Fibroblast of lung (primary cell): ENCODE measurements around the gene CCDC57. TPM values are rescaled to one million over a fixed set of nuclear protein-coding genes. Genes with fewer than 3 reads are reported as not detected.

Experiments
- DNase-seq, 2 donors: peaks; one replicate each; pipeline versions ENCODE4 v3.0.0 to v3.0.0-alpha.2; 2010; ENCODE audit warnings: low read depth in 2 of 2
- H2AFZ ChIP-seq: 2 replicates; pipeline ENCODE4 v1.5.1; 2012; ENCODE audit warnings: low read length, control low read depth, inconsistent platforms
- H3K27ac ChIP-seq: 2 replicates; pipeline ENCODE4 v1.5.1; 2011; ENCODE audit warnings: low read length, control low read depth; ENCODE audit not compliant: insufficient read depth
- H3K27me3 ChIP-seq: 2 replicates; pipeline ENCODE4 v1.5.1; 2011; ENCODE audit warnings: mild to moderate bottlenecking, low read length; ENCODE audit not compliant: control insufficient read depth, insufficient read depth
- H3K36me3 ChIP-seq: 2 replicates; pipeline ENCODE4 v1.5.1; 2011; ENCODE audit warnings: low read length; ENCODE audit not compliant: control insufficient read depth, insufficient read depth
- H3K4me1 ChIP-seq: 2 replicates; pipeline ENCODE4 v1.5.1; 2011; ENCODE audit warnings: low read length; ENCODE audit not compliant: control insufficient read depth, insufficient read depth; ENCODE audit errors: extremely low read depth
- H3K4me2 ChIP-seq: 2 replicates; pipeline ENCODE4 v1.5.1; 2011; ENCODE audit warnings: low read length, control low read depth; ENCODE audit not compliant: insufficient read depth; ENCODE audit errors: extremely low read depth
- H3K4me3 ChIP-seq, 4 experiments: fragments of 200-600 bp in 1 of 4; sonication (generic) in 1 of 4; replicated peaks in 1 of 4; 2 replicates each; pipeline ENCODE4 v1.5.1; 2011 to 2016; ENCODE audit warnings: low read length in 4 of 4, low read depth in 3 of 4, mild to moderate bottlenecking in 3 of 4, control low read depth in 2 of 4, inconsistent platforms in 1 of 4, mixed read lengths in 1 of 4; ENCODE audit not compliant: insufficient read depth in 1 of 4; ENCODE audit errors: control extremely low read depth in 1 of 4
- H3K79me2 ChIP-seq: 2 replicates; pipeline ENCODE4 v1.5.1; 2012; ENCODE audit warnings: mild to moderate bottlenecking, low read length, inconsistent platforms; ENCODE audit not compliant: control insufficient read depth, insufficient read depth
- H3K9ac ChIP-seq: 2 replicates; pipeline ENCODE4 v1.5.1; 2011; ENCODE audit warnings: mild to moderate bottlenecking, low read length, control low read depth; ENCODE audit not compliant: insufficient read depth
- H3K9me3 ChIP-seq: 2 replicates; pipeline ENCODE4 v1.5.1; 2012; ENCODE audit warnings: low read depth, low read length; ENCODE audit not compliant: control insufficient read depth, insufficient read depth
- H4K20me1 ChIP-seq: 2 replicates; pipeline ENCODE4 v1.5.1; 2011; ENCODE audit warnings: low read length; ENCODE audit not compliant: control insufficient read depth, insufficient read depth; ENCODE audit errors: extremely low read depth
- CTCF ChIP-seq, 2 donors: IDR thresholded peaks in 1 of 2; conservative IDR thresholded peaks in 1 of 2; 1 replicate in 1 of 2; 2 replicates in 1 of 2; pipeline ENCODE4 v1.5.1; 2011 to 2012; ENCODE audit warnings: low read length in 2 of 2, control low read depth in 1 of 2, inconsistent platforms in 1 of 2, low read depth in 1 of 2, mild to moderate bottlenecking in 1 of 2
- EZH2 ChIP-seq: IDR thresholded peaks from 2 replicates; pipeline ENCODE4 v1.5.1; 2012; ENCODE audit warnings: low read length, control low read depth, mild to moderate bottlenecking; ENCODE audit errors: missing control alignments
- polyA plus RNA-seq, 2 donors: library from polyadenylated mRNA; depleted of rRNA in 1 of 2; stranded (reverse) in 1 of 2; unstranded in 1 of 2; fragments of >200 nt; gene quantifications; 2 replicates each; pipeline ENCODE4 v1.2.1, GENCODE V29; 2011 to 2012; ENCODE audit warnings: missing spikeins in 1 of 2
- total RNA-seq: library from RNA; depleted of rRNA; stranded (reverse); fragments of >200 nt; gene quantifications from 2 replicates; pipeline ENCODE4 v1.2.1, GENCODE V29; 2014

Gene CCDC57
- total and polyA plus RNA-seq, 2 donors (not counting 1 experiment from before 2014, with no cell fraction given): 7.1 to 10.1 TPM

- Histone ChIP-seq H3K36me3 (peaks cover 23% of the 10 kb centered on the region), H3K27ac (peak within 1 kb of the TSS; percentile 89), H3K4me1 (peaks cover 14% of the 10 kb centered on the region), H2AFZ (peak within 1 kb of the TSS; percentile 57), H3K4me3 (peak within 1 kb of the TSS; percentile 65 to 83 (median 82)), H3K9me3 (no peaks in the 10 kb centered on the region), H3K27me3 (no peaks in the 10 kb centered on the region), H3K4me2 (peak within 1 kb of the TSS; percentile 95), H3K9ac (peak within 1 kb of the TSS; percentile 83), H3K79me2 (peaks cover 40% of the 10 kb centered on the region), H4K20me1 (peaks cover 1% of the 10 kb centered on the region)
- DNase-seq: peak; percentile 92 to 95
- TF ChIP-seq CTCF (conservative IDR thresholded peaks at IDR 0.05 in 1 of 2, IDR thresholded peaks at IDR 0.05 in 1 of 2; ENCODE audit: low read depth in 1 of 2, low read length in 2 of 2) (peak; percentile 18 to 36), EZH2 (no peak)
These were observed 114.3 kb downstream of the CCDC57 start, which contains the start of gene FASN for GRCh38 chr17:82098169-82098938. FASN (minus strand) TSS chr17:82098236; CDS start chr17:82096445, 1,791 bp downstream.

- Histone ChIP-seq H3K36me3 (peaks cover 27% of the 10 kb centered on the region), H4K20me1 (peaks cover 1% of the 10 kb centered on the region), H3K27me3 (no peaks in the 10 kb centered on the region), H3K4me1 (peaks cover 14% of the 10 kb centered on the region), H2AFZ (no peak overlapping the region), H3K9ac (peak overlapping the region; percentile 83), H3K27ac (peak overlapping the region; percentile 77), H3K4me3 (peak overlapping the region; percentile 34 to 83 (median 82)), H3K4me2 (no peak overlapping the region), H3K9me3 (no peaks in the 10 kb centered on the region), H3K79me2 (peaks cover 44% of the 10 kb centered on the region)
- no peak for DNase-seq
- TF ChIP-seq CTCF (conservative IDR thresholded peaks at IDR 0.05 in 1 of 2, IDR thresholded peaks at IDR 0.05 in 1 of 2; ENCODE audit: low read depth in 1 of 2, low read length in 2 of 2): no peak
- no peak for TF ChIP-seq EZH2
These were observed 114.8 kb downstream of the CCDC57 start for GRCh38 chr17:82097919-82098168.

GRCh38 chr17:82097184-82097918 lies 115.3 kb downstream of the CCDC57 start:
- H3K4me2 ChIP-seq: peak overlapping the region; percentile 95
- H3K27me3 ChIP-seq: no peaks in the 10 kb centered on the region
- peaks cover 1% of the 10 kb centered on the region for H4K20me1 ChIP-seq
- H3K79me2 ChIP-seq: peaks cover 44% of the 10 kb centered on the region
- peak; percentile 47 to 58 for DNase-seq
- H3K4me1 ChIP-seq: peaks cover 14% of the 10 kb centered on the region
- peak overlapping the region; percentile 83 for H3K9ac ChIP-seq
- H2AFZ ChIP-seq: no peak overlapping the region
- no peaks in the 10 kb centered on the region for H3K9me3 ChIP-seq
- peaks cover 27% of the 10 kb centered on the region for H3K36me3 ChIP-seq
- peak overlapping the region; percentile 65 to 83 (median 82) for H3K4me3 ChIP-seq
- TF ChIP-seq EZH2 (no peak), CTCF (conservative IDR thresholded peaks at IDR 0.05 in 1 of 2, IDR thresholded peaks at IDR 0.05 in 1 of 2; ENCODE audit: low read depth in 1 of 2, low read length in 2 of 2) (no peak)
- peak overlapping the region; percentile 77 for H3K27ac ChIP-seq
